H9 (cell line): ENCODE results near the gene CCR9. TPM values are rescaled to one million over a fixed set of nuclear protein-coding genes. Genes with fewer than 3 reads are reported as not detected.

Source experiments
- DNase-seq: peaks from one replicate; pipeline ENCODE4 v3.0.0-alpha.2; 2017
- H2AFZ ChIP-seq: one replicate; pipeline ENCODE4 v1.6.1; 2013; ENCODE audit warnings: mild to moderate bottlenecking, low read length, control low read depth, moderate library complexity
- H2AK5ac ChIP-seq: 2 replicates; pipeline ENCODE4 v1.6.1; 2013; ENCODE audit warnings: low read length, control low read depth, mixed read lengths; ENCODE audit not compliant: insufficient read length
- H2BK120ac ChIP-seq: one replicate; pipeline ENCODE4 v1.6.1; 2013; ENCODE audit warnings: low read depth, mild to moderate bottlenecking, low read length, control low read depth, inconsistent platforms; ENCODE audit not compliant: poor library complexity, severe bottlenecking
- H2BK12ac ChIP-seq: 2 replicates; pipeline ENCODE4 v1.6.1; 2013; ENCODE audit warnings: low read length, control low read depth, mixed read lengths, low read depth; ENCODE audit not compliant: insufficient read length
- H2BK15ac ChIP-seq: 2 replicates; pipeline ENCODE4 v1.6.1; 2013; ENCODE audit warnings: low read depth, low read length, control low read depth
- H2BK20ac ChIP-seq: one replicate; pipeline ENCODE4 v1.6.1; 2013; ENCODE audit warnings: low read depth, mild to moderate bottlenecking, low read length, control low read depth, inconsistent platforms; ENCODE audit not compliant: poor library complexity, severe bottlenecking
- H2BK5ac ChIP-seq: 2 replicates; pipeline ENCODE4 v1.6.1; 2013; ENCODE audit warnings: low read length, control low read depth, mixed read lengths; ENCODE audit not compliant: insufficient read length
- H3K14ac ChIP-seq: 2 replicates; pipeline ENCODE4 v1.6.1; 2013; ENCODE audit warnings: low read length, control low read depth; ENCODE audit not compliant: insufficient read depth
- H3K18ac ChIP-seq: 2 replicates; pipeline ENCODE4 v1.6.1; 2013; ENCODE audit warnings: low read depth, mild to moderate bottlenecking, mixed read lengths, low read length, control low read depth; ENCODE audit not compliant: insufficient read length
- H3K23ac ChIP-seq: 2 replicates; pipeline ENCODE4 v1.6.1; 2013; ENCODE audit warnings: low read length, control low read depth, mixed read lengths, low read depth; ENCODE audit not compliant: insufficient read length
- H3K23me2 ChIP-seq: 2 replicates; pipeline ENCODE4 v1.6.1; 2013; ENCODE audit warnings: low read depth, mild to moderate bottlenecking, mixed read lengths, low read length, control low read depth; ENCODE audit not compliant: insufficient read length, poor library complexity, severe bottlenecking
- H3K27ac ChIP-seq: 2 replicates; pipeline ENCODE4 v1.5.1; 2013; ENCODE audit warnings: low read length, control low read depth, mixed read lengths, low read depth; ENCODE audit not compliant: insufficient read length
- H3K27me3 ChIP-seq: 2 replicates; pipeline ENCODE4 v1.6.1; 2013; ENCODE audit warnings: low read length, control low read depth, inconsistent platforms; ENCODE audit not compliant: insufficient read depth
- H3K4ac ChIP-seq: 2 replicates; pipeline ENCODE4 v1.6.1; 2013; ENCODE audit warnings: low read depth, mild to moderate bottlenecking, control low read depth, inconsistent platforms, low read length, moderate library complexity
- H3K4me1 ChIP-seq: 2 replicates; pipeline ENCODE4 v1.6.1; 2013; ENCODE audit warnings: low read length, control low read depth, inconsistent platforms; ENCODE audit not compliant: insufficient read depth
- H3K4me2 ChIP-seq: 2 replicates; pipeline ENCODE4 v1.6.1; 2013; ENCODE audit warnings: low read length, control low read depth, mixed read lengths; ENCODE audit not compliant: insufficient read length, insufficient read depth
- H3K56ac ChIP-seq: 2 replicates; pipeline ENCODE4 v1.6.1; 2013; ENCODE audit warnings: low read depth, mild to moderate bottlenecking, mixed read lengths, low read length, control low read depth; ENCODE audit not compliant: insufficient read length
- H3K79me1 ChIP-seq: 2 replicates; pipeline ENCODE4 v1.6.1; 2013; ENCODE audit warnings: low read depth, mild to moderate bottlenecking, moderate library complexity, low read length, control low read depth, inconsistent platforms; ENCODE audit not compliant: insufficient read depth, poor library complexity, severe bottlenecking
- H3K79me2 ChIP-seq: 2 replicates; pipeline ENCODE4 v1.6.1; 2013; ENCODE audit warnings: low read length, control low read depth, inconsistent platforms; ENCODE audit not compliant: insufficient read depth
- H3K9ac ChIP-seq: 2 replicates; pipeline ENCODE4 v1.6.1; 2013; ENCODE audit warnings: low read length, control low read depth, mixed read lengths; ENCODE audit not compliant: insufficient read length; ENCODE audit errors: extremely low read depth
- H3K9me3 ChIP-seq: one replicate; pipeline ENCODE4 v1.6.1; 2013; ENCODE audit warnings: low read depth, low read length, inconsistent platforms; ENCODE audit not compliant: control insufficient read depth
- H3T11ph ChIP-seq: one replicate; pipeline ENCODE4 v1.6.1; 2013; ENCODE audit warnings: mild to moderate bottlenecking, low read length, control low read depth, inconsistent platforms
- H4K20me1 ChIP-seq: one replicate; pipeline ENCODE4 v1.6.1; 2013; ENCODE audit not compliant: control insufficient read depth, insufficient read length, insufficient read depth
- H4K5ac ChIP-seq: 2 replicates; pipeline ENCODE4 v1.6.1; 2013; ENCODE audit warnings: low read depth, mild to moderate bottlenecking, mixed read lengths, low read length, control low read depth; ENCODE audit not compliant: insufficient read length
- H4K8ac ChIP-seq: replicated peaks from 2 replicates; pipeline ENCODE4 v1.6.1; 2013; ENCODE audit warnings: low read length, control low read depth, mixed read lengths, low read depth; ENCODE audit not compliant: insufficient read length
- H4K91ac ChIP-seq: 2 replicates; pipeline ENCODE4 v1.6.1; 2013; ENCODE audit warnings: low read depth, mild to moderate bottlenecking, moderate library complexity, mixed read lengths, low read length, control low read depth; ENCODE audit not compliant: insufficient read length
- H3K27ac Mint-ChIP-seq, 3 experiments: 2 replicates in 2 of 3; 3 replicates in 1 of 3; pipeline ENCODE4 v1.8.0; 2020 to 2021; ENCODE audit warnings: mixed read lengths in 3 of 3, mild to moderate bottlenecking in 1 of 3, moderate library complexity in 1 of 3
- H3K27me3 Mint-ChIP-seq: 2 replicates; pipeline ENCODE4 v1.8.0; 2021; ENCODE audit warnings: low read depth, mild to moderate bottlenecking, moderate library complexity, mixed read lengths
- H3K36me3 Mint-ChIP-seq, 3 experiments: 2 replicates in 2 of 3; 3 replicates in 1 of 3; pipeline ENCODE4 v1.8.0; 2020 to 2021; ENCODE audit warnings: low read depth in 3 of 3, mixed read lengths in 3 of 3; ENCODE audit not compliant: insufficient read depth in 1 of 3
- H3K4me1 Mint-ChIP-seq, 2 experiments: 2 replicates each; pipeline ENCODE4 v1.8.0; 2020; ENCODE audit warnings: mixed read lengths in 2 of 2
- H3K4me3 Mint-ChIP-seq, 2 experiments: 2 replicates in 1 of 2; 3 replicates in 1 of 2; pipeline ENCODE4 v1.8.0; 2020 to 2021; ENCODE audit warnings: mild to moderate bottlenecking in 2 of 2, mixed read lengths in 2 of 2, moderate library complexity in 1 of 2
- H3K9me3 Mint-ChIP-seq, 2 experiments: 2 replicates in 1 of 2; 3 replicates in 1 of 2; pipeline ENCODE4 v1.8.0; 2020; ENCODE audit warnings: mild to moderate bottlenecking in 2 of 2, mixed read lengths in 2 of 2, moderate library complexity in 1 of 2
- WGBS: extraction: QIAGEN DNeasy Blood & Tissue Kit; methylation state at CpG from one replicate; pipeline ENCODE4 v1.1.7; 2013; ENCODE audit warnings: missing lambda C conversion rate, low lambda C conversion rate, mixed read lengths; ENCODE audit not compliant: insufficient read length; ENCODE audit errors: extremely low coverage; 5-methylcytosine and 5-hydroxymethylcytosine counted together
- total RNA-seq: library from RNA; stranded (reverse); gene quantifications from 2 replicates; pipeline ENCODE4 v1.2.1, GENCODE V29; 2021
- TF ChIP-seq, protein P1 (sequence below): fragments of 200-600 bp; sonication (generic); conservative IDR thresholded peaks from 3 replicates; pipeline ENCODE4 v1.8.0; 2021; ENCODE audit warnings: antibody characterized with exemption, mild to moderate bottlenecking

Gene CCR9
- total RNA-seq, 1 experiment from 2014 or later, result not detected

DNA sequence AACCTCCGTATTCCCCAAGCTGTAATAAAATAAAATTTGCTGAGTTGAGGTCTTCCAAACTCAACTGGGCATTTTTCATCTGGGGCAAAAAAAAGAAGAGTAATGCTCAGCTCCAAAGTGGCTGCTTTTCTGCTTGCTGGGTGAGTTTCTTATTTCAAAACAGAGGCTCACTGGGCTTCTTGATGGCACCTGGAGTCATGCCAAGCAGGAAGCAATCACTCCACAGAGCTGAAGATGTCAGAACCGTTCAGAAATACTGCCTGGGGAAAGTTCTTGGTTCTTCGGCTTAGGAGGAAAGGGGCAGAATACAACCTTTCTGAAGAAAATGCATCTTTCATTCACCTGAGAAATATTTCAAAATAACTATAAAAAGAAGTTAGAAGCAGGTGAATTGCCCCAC is 4.1 kb downstream of the CCR9 start:
- Mint-ChIP-seq H3K36me3 (no peaks in the 10 kb centered on the region), H3K4me3 (no peak overlapping the region), H3K27ac (no peak overlapping the region), H3K9me3 (no peaks in the 10 kb centered on the region), H3K27me3 (no peaks in the 10 kb centered on the region; the same call in none of the 2 replicates), H3K4me1 (peaks cover 14 to 16% of the 10 kb centered on the region in 2 experiments)
- Histone ChIP-seq H3K18ac (no peak overlapping the region), H2AFZ (no peak overlapping the region), H2BK12ac (no peak overlapping the region), H3K79me1 (no peaks in the 10 kb centered on the region), H3K56ac (no peak overlapping the region), H3K4me2 (no peak overlapping the region), H3K9me3 (no peaks in the 10 kb centered on the region), H3K27ac (no peak overlapping the region), H3K23me2 (no peaks in the 10 kb centered on the region), H3K9ac (no peak overlapping the region), H3K79me2 (no peaks in the 10 kb centered on the region), H2BK5ac (no peak overlapping the region), H3K4ac (no peak overlapping the region), H2BK15ac (no peak overlapping the region), H4K8ac (no peak overlapping the region), H3K27me3 (no peaks in the 10 kb centered on the region), H4K20me1 (no peaks in the 10 kb centered on the region), H2BK20ac (no peak overlapping the region), H3K14ac (no peak overlapping the region), H2AK5ac (no peak overlapping the region), H3K4me1 (no peaks in the 10 kb centered on the region), H2BK120ac (no peak overlapping the region), H4K5ac (no peak overlapping the region), H3K23ac (no peak overlapping the region), H3T11ph (no peak overlapping the region), H4K91ac (no peak overlapping the region)
- WGBS, result no CpG with 5 or more reads among the region's 3 CpGs
- TF ChIP-seq, protein P1, sequence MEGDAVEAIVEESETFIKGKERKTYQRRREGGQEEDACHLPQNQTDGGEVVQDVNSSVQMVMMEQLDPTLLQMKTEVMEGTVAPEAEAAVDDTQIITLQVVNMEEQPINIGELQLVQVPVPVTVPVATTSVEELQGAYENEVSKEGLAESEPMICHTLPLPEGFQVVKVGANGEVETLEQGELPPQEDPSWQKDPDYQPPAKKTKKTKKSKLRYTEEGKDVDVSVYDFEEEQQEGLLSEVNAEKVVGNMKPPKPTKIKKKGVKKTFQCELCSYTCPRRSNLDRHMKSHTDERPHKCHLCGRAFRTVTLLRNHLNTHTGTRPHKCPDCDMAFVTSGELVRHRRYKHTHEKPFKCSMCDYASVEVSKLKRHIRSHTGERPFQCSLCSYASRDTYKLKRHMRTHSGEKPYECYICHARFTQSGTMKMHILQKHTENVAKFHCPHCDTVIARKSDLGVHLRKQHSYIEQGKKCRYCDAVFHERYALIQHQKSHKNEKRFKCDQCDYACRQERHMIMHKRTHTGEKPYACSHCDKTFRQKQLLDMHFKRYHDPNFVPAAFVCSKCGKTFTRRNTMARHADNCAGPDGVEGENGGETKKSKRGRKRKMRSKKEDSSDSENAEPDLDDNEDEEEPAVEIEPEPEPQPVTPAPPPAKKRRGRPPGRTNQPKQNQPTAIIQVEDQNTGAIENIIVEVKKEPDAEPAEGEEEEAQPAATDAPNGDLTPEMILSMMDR, result no peak
- no peak for DNase-seq
